ENCODE results near the gene PRAMEF26. TPM values are rescaled to one million over a fixed set of nuclear protein-coding genes. Genes with fewer than 3 reads are reported as not detected.
"Not testable (repeated sequence)": the region's sequence is repeated elsewhere in the genome, so short reads cannot be mapped to it uniquely, and the experiment has no call there.

Gene PRAMEF26
- total RNA-seq (not detected), polyA plus RNA-seq (not detected)
- long read RNA-seq, donor 1: 0 reads
- long read RNA-seq, donor 2: 0 reads
- long read RNA-seq, donor 3: 0 reads
- long read RNA-seq, donor 4: 0 reads
- long read RNA-seq, donor 5: 0 reads
- long read RNA-seq, donor 6: 0 reads
- long read RNA-seq, donor 7: 0 reads
- long read RNA-seq, donor 8: 0 reads
- long read RNA-seq, donor 9: 0 reads
- long read RNA-seq, donor 10: 0 reads

DNA sequence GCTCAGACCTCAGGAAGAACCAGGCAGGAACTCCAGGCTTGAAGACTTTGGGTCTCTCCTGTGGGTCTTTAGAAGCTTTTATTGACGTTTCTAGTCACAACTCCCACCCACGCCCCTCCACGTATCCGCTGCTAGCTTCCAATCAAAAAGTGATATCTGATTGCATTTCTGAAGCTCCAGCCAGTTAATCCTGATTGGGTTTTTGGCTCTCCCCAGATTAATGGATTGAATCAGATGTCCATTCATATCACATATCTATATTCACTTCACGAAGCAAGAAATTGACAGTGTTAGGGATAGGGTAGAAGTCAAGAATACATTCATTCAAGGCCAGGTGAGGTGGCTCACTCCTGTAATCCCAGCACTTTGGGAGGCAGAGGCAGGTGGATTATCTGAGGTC is at the start of gene PRAMEF26:
PRAMEF26 (minus strand) TSS at position 101 of the 400 bp plus-strand sequence. CDS start 2,914 bp downstream, outside the sequence.
- intact Hi-C loops (cut with DNase I; ENCODE audit: low total_unique reads); H3K36me3 ChIP-seq; H3K9me3 ChIP-seq; H3K27me3 ChIP-seq; H3K27ac ChIP-seq; DNase-seq; H3K4me1 ChIP-seq; H3K4me3 ChIP-seq: not testable (repeated sequence)
- 50 to 86% (median 78%) methylated on average over 1 of the region's 5 CpGs; no CpG with 5 or more reads in 2 of the 5 donors for WGBS, 5 donors

DNA sequence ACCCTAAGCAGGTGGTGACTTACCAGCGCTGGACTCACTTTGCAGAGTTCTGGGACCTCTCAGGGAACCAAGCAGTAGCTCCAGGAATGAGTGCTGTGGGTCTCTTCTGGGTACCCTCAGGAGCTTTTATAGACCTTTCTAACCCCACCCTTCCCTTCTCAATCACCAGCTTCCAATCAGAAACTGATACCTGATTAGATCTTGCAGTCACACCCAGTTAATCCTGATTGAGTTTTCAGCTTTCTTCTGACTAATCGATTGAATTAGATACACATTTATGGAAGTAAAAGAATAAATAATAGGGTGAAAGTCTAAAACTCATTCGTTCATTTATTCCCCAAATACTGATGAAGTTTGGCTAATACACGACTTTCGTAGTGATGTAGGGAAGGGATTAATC is 45.5 kb upstream of the PRAMEF26 start, which contains the start of gene PRAMEF13:
PRAMEF13 (minus strand) TSS at position 101 of the 400 bp plus-strand sequence. CDS start 1,820 bp downstream, outside the sequence.
- H3K27ac ChIP-seq; DNase-seq; H3K4me3 ChIP-seq; intact Hi-C loops (cut with DNase I; ENCODE audit: low total_unique reads); H3K27me3 ChIP-seq; H3K4me1 ChIP-seq; H3K9me3 ChIP-seq; H3K36me3 ChIP-seq: not testable (repeated sequence)
- WGBS, 5 donors: 33% methylated on average over 1 of the region's 5 CpGs; no CpG with 5 or more reads in 4 of the 5 donors

DNA sequence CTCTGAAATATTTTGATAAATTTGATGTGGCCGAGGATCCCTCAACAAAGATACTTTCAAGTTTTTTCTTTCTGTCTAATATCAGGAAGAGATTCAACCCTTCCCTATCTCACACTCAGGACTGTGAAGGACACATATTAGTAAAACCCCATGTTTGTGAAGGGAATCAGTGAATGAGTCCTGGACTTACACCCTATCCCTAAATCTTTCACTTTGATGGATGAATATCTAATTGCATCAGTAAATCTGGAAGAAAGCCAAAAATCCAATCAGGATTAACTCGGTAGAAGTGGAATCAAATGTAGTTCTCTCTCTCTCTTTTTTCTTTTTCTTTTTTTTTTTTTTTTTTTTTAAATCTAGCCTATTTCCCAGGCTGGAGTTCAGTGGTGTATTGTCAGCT is 15.7 kb upstream of the PRAMEF26 start, which contains the start of gene PRAMEF9:
PRAMEF9 (plus strand) TSS at position 301 of the 400 bp plus-strand sequence. CDS start 3,433 bp downstream, outside the sequence.
- H3K36me3 ChIP-seq; intact Hi-C loops (cut with DNase I; ENCODE audit: low total_unique reads); H3K9me3 ChIP-seq; H3K4me3 ChIP-seq; H3K4me1 ChIP-seq; H3K27ac ChIP-seq; H3K27me3 ChIP-seq; DNase-seq: not testable (repeated sequence)
- WGBS, 5 donors: 30 to 91% (median 86%) methylated on average over 1 to 2 of the region's 2 CpGs

DNA sequence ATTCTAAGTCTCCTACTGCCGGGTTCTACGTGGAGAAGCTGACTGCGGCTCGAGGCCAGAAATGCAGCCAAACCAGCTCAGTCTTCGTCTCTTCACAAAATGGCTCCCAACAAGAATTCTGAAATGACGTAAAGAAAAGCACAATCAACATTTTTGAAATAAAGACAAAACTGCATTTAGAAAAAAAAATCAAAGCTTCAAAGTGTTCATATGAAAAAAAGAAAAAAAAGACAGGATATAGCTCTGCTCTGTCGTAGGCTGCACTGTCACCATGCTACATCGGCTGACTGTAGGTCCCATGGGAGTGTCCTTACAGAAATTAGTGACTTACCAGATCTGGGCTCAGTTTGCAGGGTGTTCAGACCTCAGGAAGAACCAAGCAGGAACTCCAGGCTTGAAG is 9.7 kb upstream of the PRAMEF26 start, which contains the start of gene HNRNPCL4:
HNRNPCL4 (minus strand) TSS at position 101 of the 400 bp plus-strand sequence. CDS start 164 bp downstream, outside the sequence.
- intact Hi-C loops (cut with DNase I; ENCODE audit: low total_unique reads); H3K9me3 ChIP-seq; H3K27ac ChIP-seq; H3K36me3 ChIP-seq; H3K27me3 ChIP-seq; H3K4me1 ChIP-seq; H3K4me3 ChIP-seq; DNase-seq: not testable (repeated sequence)
- no CpG with 5 or more reads among the region's 8 CpGs for WGBS, 5 donors

DNA sequence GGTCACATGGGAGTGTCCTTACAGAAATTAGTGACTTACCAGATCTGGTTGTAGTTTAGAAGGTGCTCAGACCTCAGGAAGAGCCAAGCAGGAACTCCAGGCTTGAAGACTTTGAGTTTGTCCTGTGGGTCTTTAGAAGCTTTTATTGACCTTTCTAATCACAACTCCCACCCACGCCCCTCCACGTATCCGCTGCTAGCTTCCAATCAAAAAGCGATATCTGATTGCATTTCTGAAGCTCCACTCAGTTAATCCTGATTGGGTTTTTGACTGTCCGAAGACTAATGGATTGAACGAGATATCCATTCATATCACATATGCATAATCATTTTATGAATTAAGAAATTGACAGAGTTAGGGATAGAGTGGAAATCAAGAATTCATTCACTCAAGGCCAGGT is 39.1 kb downstream of the PRAMEF26 start, which contains the start of gene HNRNPCL2:
HNRNPCL2 (minus strand) TSS at position 101 of the 400 bp plus-strand sequence. CDS start 454 bp downstream, outside the sequence.
- 75 to 88% (median 78%) methylated on average over 6 of the region's 6 CpGs for WGBS, 5 donors
- not testable (repeated sequence) for H3K27ac ChIP-seq

More for the DNA sequence above, 39.1 kb downstream of the PRAMEF26 start, which contains the start of gene HNRNPCL2:
- H3K4me1 ChIP-seq; H3K36me3 ChIP-seq; H3K9me3 ChIP-seq; H3K27me3 ChIP-seq; DNase-seq; H3K4me3 ChIP-seq; intact Hi-C loops (cut with DNase I; ENCODE audit: low total_unique reads): not testable (repeated sequence)

Other genes starting within 250 kb of the PRAMEF26 start
- not detected for gene PRAMEF7, start 239.4 kb downstream of the PRAMEF26 start, total RNA-seq
- not detected for gene PRAMEF7, start 239.4 kb downstream of the PRAMEF26 start, polyA plus RNA-seq
- not detected for gene PRAMEF6, start 208.4 kb downstream of the PRAMEF26 start, total RNA-seq
- not detected for gene PRAMEF6, start 208.4 kb downstream of the PRAMEF26 start, polyA plus RNA-seq
- gene PRAMEF27, start 99.4 kb downstream of the PRAMEF26 start, total RNA-seq: not detected
- gene PRAMEF27, start 99.4 kb downstream of the PRAMEF26 start, polyA plus RNA-seq: not detected
- not detected for gene HNRNPCL3, start 95.2 kb downstream of the PRAMEF26 start, total RNA-seq
- not detected for gene HNRNPCL3, start 95.2 kb downstream of the PRAMEF26 start, polyA plus RNA-seq
- gene PRAMEF25, start 85.2 kb downstream of the PRAMEF26 start, total RNA-seq: not detected
- gene PRAMEF25, start 85.2 kb downstream of the PRAMEF26 start, polyA plus RNA-seq: not detected
- not detected for gene HNRNPCL2, start 39.2 kb downstream of the PRAMEF26 start, total RNA-seq
- not detected for gene HNRNPCL2, start 39.2 kb downstream of the PRAMEF26 start, polyA plus RNA-seq
- gene HNRNPCL4, start 9.6 kb upstream of the PRAMEF26 start, total RNA-seq: not detected
- gene HNRNPCL4, start 9.6 kb upstream of the PRAMEF26 start, polyA plus RNA-seq: not detected
- gene PRAMEF9, start 15.8 kb upstream of the PRAMEF26 start, total RNA-seq: not detected
- gene PRAMEF9, start 15.8 kb upstream of the PRAMEF26 start, polyA plus RNA-seq: not detected
- not detected for gene PRAMEF13, start 45.4 kb upstream of the PRAMEF26 start, total RNA-seq
- not detected for gene PRAMEF13, start 45.4 kb upstream of the PRAMEF26 start, polyA plus RNA-seq
- gene PRAMEF18, start 70.1 kb upstream of the PRAMEF26 start, total RNA-seq: not detected
- not detected for gene PRAMEF18, start 70.1 kb upstream of the PRAMEF26 start, polyA plus RNA-seq
- not detected for gene PRAMEF5, start 98.2 kb upstream of the PRAMEF26 start, total RNA-seq
- gene PRAMEF5, start 98.2 kb upstream of the PRAMEF26 start, polyA plus RNA-seq: not detected
- not detected for gene PRAMEF8, start 129.1 kb upstream of the PRAMEF26 start, total RNA-seq
- gene PRAMEF8, start 129.1 kb upstream of the PRAMEF26 start, polyA plus RNA-seq: not detected
- gene PRAMEF33, start 147.5 kb upstream of the PRAMEF26 start, total RNA-seq: not detected
- gene PRAMEF33, start 147.5 kb upstream of the PRAMEF26 start, polyA plus RNA-seq: not detected
- not detected for gene PRAMEF15, start 159.6 kb upstream of the PRAMEF26 start, total RNA-seq
- gene PRAMEF15, start 159.6 kb upstream of the PRAMEF26 start, polyA plus RNA-seq: not detected
- gene PRAMEF14, start 191.1 kb upstream of the PRAMEF26 start, total RNA-seq: not detected
- not detected for gene PRAMEF14, start 191.1 kb upstream of the PRAMEF26 start, polyA plus RNA-seq
- not detected for gene PRAMEF19, start 215.9 kb upstream of the PRAMEF26 start, total RNA-seq
- gene PRAMEF19, start 215.9 kb upstream of the PRAMEF26 start, polyA plus RNA-seq: not detected
- gene PRAMEF17, start 233.6 kb upstream of the PRAMEF26 start, total RNA-seq: not detected
- gene PRAMEF17, start 233.6 kb upstream of the PRAMEF26 start, polyA plus RNA-seq: not detected

Measured in stomach (tissue), 19 donors.